T-helper 2 cell treated with Interferon-gamma antibody and Interleukin-4, amounts not matched to agents 5 μg/mL and 100 μg/mL, for 36 hours (primary cell): ENCODE results near the gene NET1.
"Not testable (repeated sequence)": the region's sequence is repeated elsewhere in the genome, so short reads cannot be mapped to it uniquely, and the experiment has no call there.

Experiments used
- DNase-seq: peaks from one replicate; pipeline ENCODE4 v3.0.0; 2021; ENCODE audit warnings: low spot score
- H3K27ac Mint-ChIP-seq: one replicate; pipeline ENCODE4 v1.8.0; 2021; ENCODE audit warnings: mild to moderate bottlenecking, mixed read lengths
- H3K27me3 Mint-ChIP-seq: one replicate; pipeline ENCODE4 v1.8.0; 2021; ENCODE audit warnings: low read depth, mixed read lengths
- H3K36me3 Mint-ChIP-seq: one replicate; pipeline ENCODE4 v1.8.0; 2021; ENCODE audit warnings: low read depth, mixed read lengths
- H3K4me1 Mint-ChIP-seq: one replicate; pipeline ENCODE4 v1.8.0; 2021; ENCODE audit warnings: low read depth, mixed read lengths
- H3K4me3 Mint-ChIP-seq: one replicate; pipeline ENCODE4 v1.8.0; 2022; ENCODE audit warnings: mild to moderate bottlenecking, moderate library complexity, mixed read lengths
- H3K9me3 Mint-ChIP-seq: one replicate; pipeline ENCODE4 v1.8.0; 2021; ENCODE audit warnings: mixed read lengths

NET1 gene

GRCh38 chr10:5468262-5469106 is 56.1 kb downstream of the NET1 start:
- DNase-seq: no peak
- no peaks in the 10 kb centered on the region for H3K36me3 Mint-ChIP-seq
- no peak overlapping the region for H3K27ac Mint-ChIP-seq
- H3K9me3 Mint-ChIP-seq: no peaks in the 10 kb centered on the region
- H3K4me1 Mint-ChIP-seq: no peaks in the 10 kb centered on the region
- no peak overlapping the region for H3K4me3 Mint-ChIP-seq
- no peaks in the 10 kb centered on the region for H3K27me3 Mint-ChIP-seq

GRCh38 chr10:5469353-5470061 is 57.1 kb downstream of the NET1 start:
- no peaks in the 10 kb centered on the region for H3K4me1 Mint-ChIP-seq
- H3K36me3 Mint-ChIP-seq: no peaks in the 10 kb centered on the region
- no peak for DNase-seq
- no peaks in the 10 kb centered on the region for H3K27me3 Mint-ChIP-seq
- H3K9me3 Mint-ChIP-seq: no peaks in the 10 kb centered on the region
- H3K27ac Mint-ChIP-seq: no peak overlapping the region
- H3K4me3 Mint-ChIP-seq: no peak overlapping the region

DNA sequence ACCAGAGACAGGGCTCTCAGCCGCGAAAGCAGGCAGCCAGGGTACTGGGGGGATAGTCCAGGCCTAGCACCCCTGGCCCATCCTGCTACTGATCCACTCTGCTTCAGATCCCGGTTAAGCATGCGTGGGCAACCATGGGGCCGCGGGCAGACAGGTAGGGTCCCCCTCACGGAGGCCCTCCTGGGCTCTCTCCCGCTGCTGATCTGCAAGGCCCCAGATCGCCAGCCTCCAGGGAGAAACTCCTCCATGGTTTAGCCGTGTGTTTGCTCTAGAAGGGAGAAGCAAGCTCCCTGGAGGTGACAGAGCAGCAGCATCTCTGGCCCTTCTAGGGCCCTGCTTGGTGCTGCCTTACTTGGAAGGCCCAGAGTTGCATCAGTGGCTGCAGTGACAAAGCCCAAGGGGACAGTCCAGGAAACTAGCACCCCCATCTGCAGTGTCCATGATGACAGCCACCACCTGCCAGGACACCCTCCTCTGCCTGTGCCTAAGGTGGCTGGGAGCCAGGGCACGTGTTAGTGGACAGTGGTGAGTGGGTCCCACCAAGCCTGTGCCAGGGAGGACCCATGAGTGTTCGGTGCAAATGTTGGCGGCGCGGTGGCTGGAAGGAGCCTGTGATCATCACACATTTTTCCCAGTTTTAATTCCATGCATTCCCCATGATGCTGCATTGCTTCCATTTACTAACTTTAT is 57.9 kb downstream of the NET1 start:
- H3K9me3 Mint-ChIP-seq: no peaks in the 10 kb centered on the region
- DNase-seq: no peak
- no peaks in the 10 kb centered on the region for H3K36me3 Mint-ChIP-seq
- H3K27ac Mint-ChIP-seq: no peak overlapping the region
- no peaks in the 10 kb centered on the region for H3K4me1 Mint-ChIP-seq
- no peaks in the 10 kb centered on the region for H3K27me3 Mint-ChIP-seq
- H3K4me3 Mint-ChIP-seq: no peak overlapping the region

- not testable (repeated sequence) for H3K27me3 Mint-ChIP-seq, H3K4me3 Mint-ChIP-seq, H3K27ac Mint-ChIP-seq, DNase-seq, H3K9me3 Mint-ChIP-seq, H3K36me3 Mint-ChIP-seq, H3K4me1 Mint-ChIP-seq
Observed at GRCh38 chr10:5474642-5475041, 62.3 kb downstream of the NET1 start.

GRCh38 chr10:5475088-5475487 is 62.7 kb downstream of the NET1 start:
- not testable (repeated sequence) for H3K4me3 Mint-ChIP-seq, H3K27ac Mint-ChIP-seq, H3K4me1 Mint-ChIP-seq, H3K27me3 Mint-ChIP-seq, H3K36me3 Mint-ChIP-seq, H3K9me3 Mint-ChIP-seq, DNase-seq

DNA sequence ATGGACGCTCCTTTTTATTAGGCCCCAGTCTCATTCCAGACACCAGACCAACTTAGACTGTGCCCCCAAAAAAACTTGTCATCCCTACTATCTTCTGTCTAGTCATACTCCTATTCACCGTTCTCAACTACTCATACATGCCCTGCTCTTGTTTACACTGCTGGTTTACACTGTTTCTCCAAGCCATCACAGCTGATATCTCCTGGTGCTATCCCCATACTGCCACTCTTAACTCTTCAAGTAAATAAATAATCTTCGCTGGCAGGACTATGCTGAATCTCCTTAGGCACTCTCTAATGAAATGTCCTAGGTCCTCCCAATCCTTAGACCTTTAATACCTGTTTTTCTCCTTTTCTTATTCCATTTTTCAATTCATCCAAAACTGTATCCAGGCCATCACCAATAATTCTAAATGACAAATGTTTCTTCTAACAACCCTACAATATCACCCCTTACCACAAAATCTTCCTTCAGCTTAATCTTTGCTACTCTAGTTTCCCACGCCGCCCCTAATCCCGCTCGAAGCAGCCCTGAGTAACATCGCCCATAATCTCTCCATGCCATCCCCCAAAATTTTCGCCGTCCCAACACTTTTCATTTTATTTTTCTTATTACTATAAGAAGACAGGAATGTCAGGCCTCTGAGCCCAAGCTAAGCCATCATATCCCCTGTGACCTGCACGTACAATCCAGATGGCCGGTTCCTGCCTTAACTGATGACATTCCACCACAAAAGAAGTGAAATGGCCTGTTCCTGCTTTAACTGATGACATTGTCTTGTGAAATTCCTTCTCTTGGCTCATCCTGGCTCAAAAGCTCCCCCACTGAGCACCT is 63.8 kb downstream of the NET1 start:
- H3K9me3 Mint-ChIP-seq, H3K4me3 Mint-ChIP-seq, DNase-seq, H3K4me1 Mint-ChIP-seq, H3K27me3 Mint-ChIP-seq, H3K36me3 Mint-ChIP-seq, H3K27ac Mint-ChIP-seq: not testable (repeated sequence)

DNA sequence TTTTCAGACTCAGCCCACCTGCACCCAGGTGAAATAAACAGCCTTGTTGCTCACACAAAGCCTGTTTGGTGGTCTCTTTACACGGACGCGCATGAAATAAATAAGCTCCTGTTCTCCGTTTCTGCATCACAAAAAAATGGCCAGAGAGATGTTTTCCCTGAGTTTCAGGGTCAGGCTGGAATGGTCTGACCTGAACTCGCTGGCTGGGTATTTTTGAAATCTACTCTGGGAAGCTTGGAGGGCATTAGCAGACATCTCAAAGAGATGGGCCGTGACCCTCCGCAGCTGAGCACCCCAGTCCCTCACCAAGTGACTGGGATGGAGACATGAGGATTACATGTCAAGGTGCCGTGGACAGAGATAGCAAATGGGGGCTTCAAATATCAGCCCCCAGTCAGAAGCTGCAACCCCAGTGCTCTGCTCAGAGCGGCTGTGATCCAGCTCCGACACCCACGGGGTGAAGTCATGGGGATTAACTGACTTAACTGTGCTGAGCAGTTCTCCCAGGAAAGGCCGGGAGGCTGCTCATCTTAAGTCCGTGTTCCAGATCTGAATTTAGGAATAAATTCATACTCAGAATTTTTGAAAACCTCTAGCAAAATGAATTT is 64.7 kb downstream of the NET1 start:
- no peaks in the 10 kb centered on the region for H3K9me3 Mint-ChIP-seq
- no peak overlapping the region for H3K4me3 Mint-ChIP-seq
- H3K27ac Mint-ChIP-seq: no peak overlapping the region
- H3K36me3 Mint-ChIP-seq: no peaks in the 10 kb centered on the region
- no peaks in the 10 kb centered on the region for H3K27me3 Mint-ChIP-seq
- DNase-seq: no peak
- H3K4me1 Mint-ChIP-seq: no peaks in the 10 kb centered on the region

- no peak for DNase-seq
- Mint-ChIP-seq H3K9me3 (no peaks in the 10 kb centered on the region), H3K36me3 (no peaks in the 10 kb centered on the region), H3K27ac (no peak overlapping the region), H3K27me3 (no peaks in the 10 kb centered on the region), H3K4me3 (no peak overlapping the region), H3K4me1 (no peaks in the 10 kb centered on the region)
Observed at GRCh38 chr10:5477948-5478693, 65.8 kb downstream of the NET1 start.

- no peaks in the 10 kb centered on the region for H3K36me3 Mint-ChIP-seq
- no peak for DNase-seq
- no peaks in the 10 kb centered on the region for H3K27me3 Mint-ChIP-seq
- no peak overlapping the region for H3K4me3 Mint-ChIP-seq
- no peaks in the 10 kb centered on the region for H3K4me1 Mint-ChIP-seq
- H3K9me3 Mint-ChIP-seq: no peaks in the 10 kb centered on the region
- no peak overlapping the region for H3K27ac Mint-ChIP-seq
Observed at GRCh38 chr10:5478694-5479305, 66.4 kb downstream of the NET1 start.

DNA sequence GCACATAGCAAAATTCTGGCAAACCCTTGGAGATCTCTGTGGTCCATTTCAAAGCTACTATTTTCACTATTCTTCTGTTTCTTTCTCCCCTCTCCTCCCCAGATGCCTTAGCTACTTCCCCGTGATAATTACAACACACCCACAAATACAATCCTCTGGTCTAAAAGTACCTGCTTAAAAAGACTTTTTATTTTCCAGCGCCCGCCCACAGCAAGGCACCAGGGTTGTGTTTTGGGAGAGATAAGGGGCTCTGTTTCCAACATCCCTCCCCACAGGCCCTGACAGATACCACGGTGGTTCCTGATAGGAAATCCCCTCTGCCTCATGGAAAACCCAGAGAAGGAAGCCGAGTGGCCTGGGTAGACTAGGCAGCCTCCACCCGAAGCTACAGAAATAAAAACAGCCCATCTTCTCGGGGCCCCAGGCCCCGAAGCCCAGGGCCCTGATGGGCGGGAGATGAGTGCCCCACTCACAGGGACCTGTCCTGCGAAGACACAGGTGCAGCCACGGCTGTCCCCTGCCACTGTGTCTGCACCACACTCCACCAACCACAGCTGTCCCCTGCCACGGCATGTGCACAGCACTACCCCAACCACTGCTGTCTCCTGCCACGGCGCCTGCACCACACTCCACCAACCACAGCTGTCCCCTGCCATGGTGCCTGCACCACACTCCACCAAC is 67.3 kb downstream of the NET1 start:
- no peaks in the 10 kb centered on the region for H3K9me3 Mint-ChIP-seq
- no peak overlapping the region for H3K27ac Mint-ChIP-seq
- H3K36me3 Mint-ChIP-seq: no peaks in the 10 kb centered on the region
- no peak for DNase-seq
- no peaks in the 10 kb centered on the region for H3K27me3 Mint-ChIP-seq
- no peak overlapping the region for H3K4me3 Mint-ChIP-seq
- no peaks in the 10 kb centered on the region for H3K4me1 Mint-ChIP-seq

DNA sequence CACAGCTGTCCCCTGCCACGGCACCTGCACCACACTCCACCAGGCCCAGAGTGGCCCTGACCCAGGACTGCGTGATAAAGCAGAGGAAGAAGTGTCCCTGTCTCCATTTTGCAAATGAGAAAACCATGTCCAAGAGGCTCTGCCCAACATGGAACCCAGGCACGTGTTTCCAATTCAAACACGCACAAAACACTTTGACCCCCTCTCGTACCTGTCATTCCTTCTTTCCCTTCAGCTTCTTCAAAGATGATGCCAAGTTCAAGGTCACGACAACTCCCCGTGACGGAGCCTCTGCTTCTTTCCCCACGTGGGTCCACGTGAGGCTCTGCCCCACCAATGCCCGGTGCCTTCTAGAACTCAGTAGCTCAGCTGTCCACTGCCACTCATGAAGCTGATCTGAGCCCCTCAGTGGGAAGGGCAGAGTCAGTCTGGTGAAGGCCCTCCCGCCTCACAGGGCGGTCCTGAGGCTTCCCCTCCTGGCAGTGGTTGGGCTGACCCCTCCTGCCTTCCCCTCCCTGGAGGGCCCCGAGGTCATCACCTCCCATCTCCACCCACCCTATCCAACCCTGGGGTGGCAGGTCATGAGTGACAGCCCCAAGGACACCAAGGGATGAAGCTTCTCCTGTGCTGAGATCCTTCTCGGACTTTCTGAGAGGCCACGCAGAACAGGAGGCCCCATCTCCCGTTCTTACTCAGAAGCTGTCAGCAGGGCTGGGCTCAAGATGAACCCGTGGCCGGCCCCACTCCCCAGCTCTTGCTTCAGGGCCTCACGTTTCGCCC is 68.0 kb downstream of the NET1 start:
- DNase-seq: no peak
- H3K9me3 Mint-ChIP-seq: no peaks in the 10 kb centered on the region
- H3K36me3 Mint-ChIP-seq: no peaks in the 10 kb centered on the region
- no peaks in the 10 kb centered on the region for H3K27me3 Mint-ChIP-seq
- H3K27ac Mint-ChIP-seq: no peak overlapping the region
- H3K4me1 Mint-ChIP-seq: no peaks in the 10 kb centered on the region
- H3K4me3 Mint-ChIP-seq: no peak overlapping the region

DNA sequence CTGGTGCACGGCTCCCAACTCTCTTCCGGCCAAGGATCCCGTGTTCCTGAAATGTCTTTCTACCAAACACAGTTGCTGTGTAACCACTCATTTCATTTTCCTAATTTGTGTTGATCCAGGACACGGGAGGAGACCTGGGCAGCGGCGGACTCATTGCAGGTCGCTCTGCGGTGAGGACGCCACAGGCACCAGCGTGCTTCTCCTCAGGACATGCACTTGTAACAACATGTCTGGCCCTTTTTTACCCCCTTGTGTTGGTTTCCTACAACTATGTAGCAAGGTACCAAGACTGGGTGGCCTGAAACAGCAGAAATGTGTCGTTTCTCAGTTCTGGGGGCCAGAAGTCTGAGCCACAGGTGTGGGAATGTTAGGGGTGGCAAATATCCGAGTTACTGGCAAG is 68.8 kb downstream of the NET1 start:
- H3K27ac Mint-ChIP-seq: no peak overlapping the region
- H3K4me3 Mint-ChIP-seq: no peak overlapping the region
- no peaks in the 10 kb centered on the region for H3K9me3 Mint-ChIP-seq
- H3K4me1 Mint-ChIP-seq: no peaks in the 10 kb centered on the region
- H3K27me3 Mint-ChIP-seq: no peaks in the 10 kb centered on the region
- no peak for DNase-seq
- H3K36me3 Mint-ChIP-seq: no peaks in the 10 kb centered on the region
